Right lobe of liver (tissue), 4 donors: ENCODE measurements around the gene MCM3AP.

ENCODE experiments used
- CTCF ChIP-seq, 4 donors: fragments of 200-600 bp in 3 of 4; fragments of 450-650 bp in 1 of 4; IDR thresholded peaks; one replicate each; pipeline versions ENCODE4 v1.5.1 to v1.8.0; 2016 to 2022; ENCODE audit warnings: antibody characterized with exemption in 4 of 4, mild to moderate bottlenecking in 2 of 4
- POLR2A ChIP-seq: fragments of 450-650 bp; IDR thresholded peaks from one replicate; pipeline ENCODE4 v1.6.1; 2017; ENCODE audit warnings: antibody characterized with exemption, mild to moderate bottlenecking
- donor health status: DM: no; HTN: no; CAD: no.
- donor health status: DM: no; HTN: no; CAD: no.
- donor health status: DM: no; HTN: yes; CAD: no.

- TF ChIP-seq CTCF (IDR thresholded peaks at IDR 0.05): no peak
- TF ChIP-seq POLR2A: no peak
Observed at GRCh38 chr21:46317710-46318463, 32.5 kb upstream of the MCM3AP start.
